ENCODE data around the gene CCBE1. TPM values are rescaled to one million over a fixed set of nuclear protein-coding genes. Genes with fewer than 3 reads are reported as not detected.

CCBE1 gene
- total and polyA plus RNA-seq, 9 of the 15 experiments (the other 6 are each of a cell fraction or from before 2014, with no cell fraction given) = 0.20 TPM; not detected in 8

DNA sequence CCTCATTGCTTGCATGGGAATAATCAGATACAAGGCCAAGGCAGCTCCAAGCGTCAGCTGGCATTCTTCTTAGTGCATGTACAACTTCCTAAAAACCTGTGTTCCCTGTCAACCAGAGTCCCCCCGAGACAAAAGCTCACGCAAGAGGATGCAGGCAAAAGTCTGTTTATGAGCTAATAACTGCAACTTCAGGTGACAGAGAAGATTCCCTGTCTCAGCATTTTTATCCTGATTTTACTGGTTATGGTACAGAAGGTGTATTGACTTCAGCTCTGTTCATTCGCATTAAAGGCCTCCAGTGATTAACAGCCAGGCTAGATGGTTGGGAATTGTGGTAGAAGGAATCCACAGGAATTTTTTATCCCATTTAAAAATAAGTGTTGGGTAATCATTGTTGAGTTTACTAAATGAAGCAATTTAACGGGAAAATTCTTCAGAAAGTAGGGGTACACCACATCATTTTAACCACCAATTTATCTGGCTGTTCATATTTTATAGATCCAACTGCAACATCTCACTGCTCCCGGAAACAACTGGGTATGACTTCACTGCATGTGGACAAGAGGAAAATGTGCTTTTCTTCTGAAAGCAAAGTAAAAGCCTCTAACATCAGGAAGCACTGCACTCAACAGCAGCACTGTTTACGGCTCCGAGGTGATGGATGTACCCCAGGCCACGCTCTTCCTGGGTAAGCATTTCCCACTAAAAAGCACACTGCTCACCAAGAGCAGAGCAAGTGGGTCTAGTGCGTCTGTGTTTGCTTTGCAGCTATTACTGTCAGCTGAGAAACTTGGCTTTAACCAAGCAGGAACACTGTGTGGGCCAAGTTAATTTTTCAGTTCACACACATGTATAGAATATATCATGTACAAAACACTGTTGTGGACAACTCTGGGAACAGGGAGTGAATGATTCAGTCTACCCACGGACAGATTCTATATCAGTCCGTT, 31.9 kb downstream of the CCBE1 start (continued):
- TF ChIP-seq POLR2AphosphoS5 (IDR thresholded peaks at IDR 0.05; ENCODE audit: control insufficient read depth, insufficient read depth, low read depth, low read length) = no peak
- TF ChIP-seq CTBP1 (IDR thresholded peaks at IDR 0.05; ENCODE audit: borderline replicate concordance) = no peak

- Histone ChIP-seq H3K9me3 (replicated peaks; ENCODE audit: control insufficient read depth, insufficient read depth, low read depth, low read length) (no peaks in the 10 kb centered on the region), H3K4me1 (replicated peaks in 1 of 2; ENCODE audit: control insufficient read depth in 2 of 2, insufficient read depth in 2 of 2, low read length in 2 of 2) (no peaks in the 10 kb centered on the region), H3K4me3 (no peak overlapping the region), H3K36me3 (ENCODE audit: control insufficient read depth, insufficient read depth, low read length) (no peaks in the 10 kb centered on the region), H3K9me1 (ENCODE audit: control insufficient read depth, insufficient read depth, low read length) (no peaks in the 10 kb centered on the region), H3K4me2 (ENCODE audit: insufficient read depth, low read length) (no peak overlapping the region), H3K27ac (ENCODE audit: extremely low read depth, low read depth, low read length) (no peak overlapping the region), H3K27me3 (ENCODE audit: control insufficient read depth in 2 of 2, insufficient read depth in 2 of 2, low read length in 2 of 2) (peaks cover 0 to 5% of the 10 kb centered on the region in 2 experiments; a peak in 2 of 5 replicates), H3K9ac (ENCODE audit: insufficient read depth in 1 of 2, low read depth in 2 of 2, low read length in 2 of 2) (no peak overlapping the region), H2AFZ (ENCODE audit: low read depth, low read length) (no peak overlapping the region), H3K79me2 (ENCODE audit: control insufficient read depth, insufficient read depth, low read length) (no peaks in the 10 kb centered on the region), H4K20me1 (replicated peaks; ENCODE audit: control insufficient read depth, insufficient read depth, low read length) (no peaks in the 10 kb centered on the region)
- no peak for FAIRE-seq
- ChIA-PET POLR2A (no interaction called here), CTCF (ENCODE audit: low intra/inter-chr PET ratio) (no interaction called here)
- in situ Hi-C loops (cut with MboI) = no loop called here
- DNase-seq (ENCODE audit: extremely low read depth in 1 of 4, low spot score in 3 of 4) = no peak
- BruUV-seq (replicated peaks) = no TSS peak
- WGBS (ENCODE audit: insufficient coverage, low coverage, missing lambda C conversion rate) = 0% methylated on average over 3 of the region's 3 CpGs
- intact Hi-C loops (cut with micrococcal nuclease) = no loop called here
- ATAC-seq = no peak
- TF ChIP-seq, protein P1, sequence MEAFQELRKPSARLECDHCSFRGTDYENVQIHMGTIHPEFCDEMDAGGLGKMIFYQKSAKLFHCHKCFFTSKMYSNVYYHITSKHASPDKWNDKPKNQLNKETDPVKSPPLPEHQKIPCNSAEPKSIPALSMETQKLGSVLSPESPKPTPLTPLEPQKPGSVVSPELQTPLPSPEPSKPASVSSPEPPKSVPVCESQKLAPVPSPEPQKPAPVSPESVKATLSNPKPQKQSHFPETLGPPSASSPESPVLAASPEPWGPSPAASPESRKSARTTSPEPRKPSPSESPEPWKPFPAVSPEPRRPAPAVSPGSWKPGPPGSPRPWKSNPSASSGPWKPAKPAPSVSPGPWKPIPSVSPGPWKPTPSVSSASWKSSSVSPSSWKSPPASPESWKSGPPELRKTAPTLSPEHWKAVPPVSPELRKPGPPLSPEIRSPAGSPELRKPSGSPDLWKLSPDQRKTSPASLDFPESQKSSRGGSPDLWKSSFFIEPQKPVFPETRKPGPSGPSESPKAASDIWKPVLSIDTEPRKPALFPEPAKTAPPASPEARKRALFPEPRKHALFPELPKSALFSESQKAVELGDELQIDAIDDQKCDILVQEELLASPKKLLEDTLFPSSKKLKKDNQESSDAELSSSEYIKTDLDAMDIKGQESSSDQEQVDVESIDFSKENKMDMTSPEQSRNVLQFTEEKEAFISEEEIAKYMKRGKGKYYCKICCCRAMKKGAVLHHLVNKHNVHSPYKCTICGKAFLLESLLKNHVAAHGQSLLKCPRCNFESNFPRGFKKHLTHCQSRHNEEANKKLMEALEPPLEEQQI (IDR thresholded peaks at IDR 0.05) = no peak
- TF ChIP-seq ZNF277 (CRISPR knock-in tag; IDR thresholded peaks at IDR 0.05; ENCODE audit: borderline replicate concordance) = no peak
- TF ChIP-seq, protein P2, sequence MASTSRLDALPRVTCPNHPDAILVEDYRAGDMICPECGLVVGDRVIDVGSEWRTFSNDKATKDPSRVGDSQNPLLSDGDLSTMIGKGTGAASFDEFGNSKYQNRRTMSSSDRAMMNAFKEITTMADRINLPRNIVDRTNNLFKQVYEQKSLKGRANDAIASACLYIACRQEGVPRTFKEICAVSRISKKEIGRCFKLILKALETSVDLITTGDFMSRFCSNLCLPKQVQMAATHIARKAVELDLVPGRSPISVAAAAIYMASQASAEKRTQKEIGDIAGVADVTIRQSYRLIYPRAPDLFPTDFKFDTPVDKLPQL (IDR thresholded peaks at IDR 0.05; ENCODE audit: extremely low read depth, insufficient read length) = no peak
- no peak for TF ChIP-seq PPARD (CRISPR knock-in tag; IDR thresholded peaks at IDR 0.05)
- TF ChIP-seq ZNF592 (IDR thresholded peaks at IDR 0.05) = no peak
- no peak for TF ChIP-seq ZNF354B (CRISPR knock-in tag; IDR thresholded peaks at IDR 0.05)
- no peak for TF ChIP-seq GATAD2A (IDR thresholded peaks at IDR 0.05)
- TF ChIP-seq PCBP1 (IDR thresholded peaks at IDR 0.05; ENCODE audit: low read depth, low read length, poor library complexity, severe bottlenecking) = no peak
- TF ChIP-seq GTF2F1 (IDR thresholded peaks at IDR 0.05; ENCODE audit: low read depth, low read length) = no peak
Measured at GRCh38 chr18:59664329-59664728, 32.9 kb downstream of the CCBE1 start.
